Ovary (tissue), 3 donors: ENCODE measurements around the gene TNRC6C.

Source experiments
- EP300 ChIP-seq: sonication (generic); formaldehyde crosslinking; IDR thresholded peaks from one replicate; pipeline ENCODE4 v1.6.1; 2017; ENCODE audit warnings: antibody characterized with exemption
- POLR2A ChIP-seq: fragments of 450-650 bp; IDR thresholded peaks from one replicate; pipeline ENCODE4 v1.6.1; 2017; ENCODE audit warnings: antibody characterized with exemption, mild to moderate bottlenecking, moderate library complexity
- TF ChIP-seq, protein P1 (sequence below), 3 donors: fragments of 450-650 bp in 2 of 3; fragments of 200-600 bp in 1 of 3; IDR thresholded peaks; one replicate each; pipeline versions ENCODE4 v1.5.1 to v1.8.0; 2016 to 2022; ENCODE audit warnings: antibody characterized with exemption in 3 of 3, mild to moderate bottlenecking in 1 of 3
- donor health status: DM: no; HTN: no; CAD: no.

DNA sequence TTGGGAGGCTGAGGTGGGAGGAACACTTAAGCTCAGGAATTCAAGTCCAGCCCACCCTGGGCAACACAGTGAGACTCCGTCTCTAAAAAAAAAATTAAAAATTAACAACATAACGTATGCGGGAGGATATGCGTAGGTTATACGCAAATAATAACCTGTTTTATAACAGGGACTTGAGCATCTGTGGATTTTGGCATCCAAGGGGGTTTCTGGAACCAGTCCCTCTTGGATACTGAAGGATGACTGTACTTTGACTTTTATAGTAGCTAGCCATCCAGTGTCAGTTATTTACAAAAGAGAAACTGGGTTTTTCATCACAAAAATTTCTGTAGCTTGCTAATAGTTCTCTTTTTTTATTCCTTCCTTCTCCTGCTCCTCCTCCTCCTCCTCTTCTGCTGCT, 64.5 kb downstream of the TNRC6C start:
- TF ChIP-seq, protein P1, sequence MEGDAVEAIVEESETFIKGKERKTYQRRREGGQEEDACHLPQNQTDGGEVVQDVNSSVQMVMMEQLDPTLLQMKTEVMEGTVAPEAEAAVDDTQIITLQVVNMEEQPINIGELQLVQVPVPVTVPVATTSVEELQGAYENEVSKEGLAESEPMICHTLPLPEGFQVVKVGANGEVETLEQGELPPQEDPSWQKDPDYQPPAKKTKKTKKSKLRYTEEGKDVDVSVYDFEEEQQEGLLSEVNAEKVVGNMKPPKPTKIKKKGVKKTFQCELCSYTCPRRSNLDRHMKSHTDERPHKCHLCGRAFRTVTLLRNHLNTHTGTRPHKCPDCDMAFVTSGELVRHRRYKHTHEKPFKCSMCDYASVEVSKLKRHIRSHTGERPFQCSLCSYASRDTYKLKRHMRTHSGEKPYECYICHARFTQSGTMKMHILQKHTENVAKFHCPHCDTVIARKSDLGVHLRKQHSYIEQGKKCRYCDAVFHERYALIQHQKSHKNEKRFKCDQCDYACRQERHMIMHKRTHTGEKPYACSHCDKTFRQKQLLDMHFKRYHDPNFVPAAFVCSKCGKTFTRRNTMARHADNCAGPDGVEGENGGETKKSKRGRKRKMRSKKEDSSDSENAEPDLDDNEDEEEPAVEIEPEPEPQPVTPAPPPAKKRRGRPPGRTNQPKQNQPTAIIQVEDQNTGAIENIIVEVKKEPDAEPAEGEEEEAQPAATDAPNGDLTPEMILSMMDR (IDR thresholded peaks at IDR 0.05) = no peak
- TF ChIP-seq EP300 (no peak), POLR2A (no peak)
